Right ventricle myocardium superior (tissue), 1 donor: Measurements from ENCODE around the gene RSBN1L. TPM values are rescaled to one million over a fixed set of nuclear protein-coding genes. Genes with fewer than 3 reads are reported as not detected.
"Not testable (repeated sequence)": the region's sequence is repeated elsewhere in the genome, so short reads cannot be mapped to it uniquely, and the experiment has no call there.

Experiments used
- ATAC-seq: fragments of 200-7000 bp; cut with Tn5 transposase; one replicate; pipeline ENCODE4 v1.9.1; 2020; ENCODE audit warnings: mild to moderate bottlenecking; ENCODE audit not compliant: poor library complexity
- DNase-seq: peaks from one replicate; pipeline ENCODE4 v3.0.0-alpha.2; 2020
- intact Hi-C: fragments of 100-400 bp; cut with DNase I; formaldehyde crosslinking; loops from one replicate; pipeline ENCODE4 v1.11.2; 2022
- total RNA-seq: library from RNA; stranded (reverse); fragmentation: NEBNext Ultra II Directional; extraction: Animal tissue kit (Norgen Biotek cat#: 25700); gene quantifications from one replicate; pipeline ENCODE4 v1.2.1, GENCODE V29; 2021
- donor health status: DM: no; HTN: yes; CAD: no; lungs with severe emphysema.

RSBN1L gene
- total RNA-seq, 1 donor from 2014 or later: 9.3 TPM

DNA sequence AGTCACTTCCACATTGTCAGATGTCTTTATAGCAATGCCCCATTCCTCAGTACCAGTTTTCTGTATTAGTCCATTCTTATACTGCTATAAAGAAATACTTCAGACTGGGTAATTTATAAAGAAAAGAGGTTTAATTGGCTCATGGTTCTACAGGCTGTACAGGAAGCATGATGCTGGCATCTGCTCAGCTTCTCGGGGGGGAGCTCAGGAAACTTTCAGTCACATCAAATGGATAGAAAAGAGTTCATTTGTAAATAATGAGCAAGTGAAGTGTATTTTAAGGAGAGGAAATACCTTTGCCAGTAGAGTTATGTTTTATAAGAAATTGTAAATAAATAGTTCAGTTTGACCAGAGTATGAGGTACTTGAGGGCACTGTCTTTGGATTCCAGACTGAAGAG, 51.5 kb downstream of the RSBN1L start:
- intact Hi-C loops: no loop called here
- ATAC-seq (no peak), DNase-seq (no peak)

DNA sequence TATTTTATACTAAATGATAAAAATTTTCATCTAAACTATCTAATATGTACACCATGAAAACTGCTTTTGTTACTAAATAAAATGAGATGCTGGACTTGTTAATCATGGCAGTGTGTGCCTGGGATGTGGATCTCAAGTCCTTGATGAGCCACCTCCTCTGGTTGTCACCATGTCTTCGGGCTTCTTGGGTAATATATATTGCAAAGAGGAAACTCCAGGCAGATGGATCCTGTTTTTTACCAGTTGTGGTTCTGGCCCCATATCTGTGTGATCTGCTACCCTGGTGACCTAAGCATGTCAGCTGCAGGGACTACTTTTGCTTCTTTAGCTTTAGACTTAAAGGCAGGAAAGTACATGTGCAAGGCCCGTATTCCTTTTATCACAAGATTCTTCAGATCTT, 55.8 kb downstream of the RSBN1L start:
- intact Hi-C loops: loop anchor here (10.0 kb wide), 2 partner anchors 57 to 317 kb away; partner anchors contain the start of gene RSBN1L
- no peak for ATAC-seq
- DNase-seq: no peak

DNA sequence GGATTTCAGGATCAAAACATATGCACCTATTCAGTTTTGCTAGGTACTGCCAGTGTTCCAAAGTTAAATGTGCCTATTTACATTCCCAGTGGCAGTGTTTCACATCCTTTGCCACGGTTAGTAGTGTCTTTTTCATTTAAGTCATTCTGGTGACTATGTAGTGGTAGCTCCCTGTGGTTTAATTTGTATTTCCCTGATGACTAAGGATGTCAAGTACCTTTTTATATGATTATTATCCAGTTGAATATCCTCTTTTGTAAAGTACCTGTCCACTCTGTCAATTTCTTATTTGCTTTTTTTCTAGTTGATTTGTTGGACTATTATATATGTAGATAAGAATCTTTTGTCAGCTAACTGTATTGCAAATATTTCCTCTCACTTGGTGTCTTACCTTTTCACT, 56.9 kb downstream of the RSBN1L start:
- ATAC-seq: no peak
- no peak for DNase-seq
- intact Hi-C loops: loop anchor here (10.0 kb wide), 2 partner anchors 58 to 318 kb away; partner anchors contain the start of gene RSBN1L

GRCh38 chr7:77757589-77757988, 61.3 kb downstream of the RSBN1L start:
- no peak for ATAC-seq
- intact Hi-C loops: loop anchor here (2.0 to 10.0 kb wide), 3 partner anchors 63 to 323 kb away; partner anchors contain the start of gene RSBN1L
- DNase-seq: no peak

DNA sequence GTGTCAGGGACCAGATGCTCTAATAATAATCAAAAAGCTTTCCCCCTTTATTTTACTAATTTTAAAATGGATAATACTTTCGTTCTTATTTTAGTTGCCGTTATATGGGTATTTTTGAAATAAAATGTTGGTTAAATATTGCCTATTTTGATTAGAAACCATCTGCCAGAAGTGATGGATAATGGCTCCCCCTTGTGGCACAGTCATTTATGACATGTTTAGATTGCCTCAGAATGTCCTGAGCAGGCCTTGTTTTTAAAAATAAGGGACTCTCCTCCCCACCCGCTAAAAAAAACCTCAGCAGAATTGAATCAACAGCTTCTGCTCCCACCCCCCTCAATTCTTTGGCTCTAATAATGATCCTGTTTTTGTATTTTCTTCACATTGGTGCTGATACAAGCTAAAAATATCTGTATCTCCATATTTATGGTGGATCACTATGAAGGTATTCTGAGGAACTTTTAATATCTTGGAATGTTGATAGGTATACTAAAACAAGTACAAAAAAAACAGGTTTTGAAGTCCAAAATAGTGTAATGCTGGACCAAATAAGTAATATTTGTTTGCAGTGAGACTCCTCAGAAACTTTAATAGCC, 63.1 kb downstream of the RSBN1L start:
- intact Hi-C loops: loop anchor here (10.0 kb wide), 2 partner anchors 65 to 325 kb away; partner anchors contain the start of gene RSBN1L
- DNase-seq (no peak), ATAC-seq (peak; percentile 85)

GRCh38 chr7:77760809-77761453, 64.7 kb downstream of the RSBN1L start:
- intact Hi-C loops: no loop called here
- no peak for ATAC-seq

GRCh38 chr7:77765481-77765880, 69.2 kb downstream of the RSBN1L start:
- DNase-seq: no peak
- no peak for ATAC-seq
- intact Hi-C loops: no loop called here

More at GRCh38 chr7:77760809-77761453, 64.7 kb downstream of the RSBN1L start:
- no peak for DNase-seq

DNA sequence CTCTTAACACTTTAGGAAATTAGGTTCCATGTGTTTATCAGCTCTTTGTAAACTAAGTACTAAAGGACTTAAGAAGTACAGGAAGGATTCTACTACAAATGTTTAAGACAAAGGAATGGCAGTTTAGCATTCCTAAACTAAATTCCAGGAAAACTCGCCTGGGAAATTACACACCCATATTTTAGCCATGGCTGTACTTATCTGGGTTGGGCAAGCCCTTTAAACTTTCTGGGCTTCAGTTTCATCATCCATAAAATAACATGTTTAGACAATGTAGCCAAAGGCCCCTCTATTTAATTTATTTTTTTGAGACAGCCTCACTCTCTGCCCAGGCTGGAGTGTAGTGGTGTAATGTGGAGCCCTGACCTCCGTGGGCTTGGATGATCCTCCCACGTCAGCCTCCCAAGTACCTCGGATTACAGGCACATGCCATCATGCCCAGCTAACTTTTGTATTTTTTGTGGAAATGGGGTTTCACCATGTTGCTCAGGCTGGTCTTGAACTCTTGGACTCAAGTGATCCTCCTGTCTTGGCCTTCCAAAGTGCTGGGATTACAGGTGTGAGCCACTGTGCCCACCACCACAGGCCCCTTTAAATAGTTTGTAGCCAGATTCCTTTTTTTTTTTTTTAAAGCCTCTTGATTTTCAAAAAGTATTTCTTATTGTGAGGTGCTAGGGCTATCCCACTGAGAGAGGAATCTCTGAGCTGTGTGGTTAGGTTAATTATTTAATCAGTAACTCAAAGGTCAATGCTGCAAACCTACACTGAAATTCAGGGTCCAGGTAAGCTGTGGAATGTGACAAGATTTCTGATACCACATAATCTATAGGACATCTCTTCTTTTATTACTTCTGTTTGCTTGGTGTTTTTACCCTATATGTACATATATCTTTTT, 69.9 kb downstream of the RSBN1L start:
- intact Hi-C loops: no loop called here
- ATAC-seq (no peak), DNase-seq (no peak)

- no peak for ATAC-seq
- DNase-seq: no peak
- intact Hi-C loops: no loop called here
These were observed 70.7 kb downstream of the RSBN1L start for GRCh38 chr7:77766801-77767605.

DNA sequence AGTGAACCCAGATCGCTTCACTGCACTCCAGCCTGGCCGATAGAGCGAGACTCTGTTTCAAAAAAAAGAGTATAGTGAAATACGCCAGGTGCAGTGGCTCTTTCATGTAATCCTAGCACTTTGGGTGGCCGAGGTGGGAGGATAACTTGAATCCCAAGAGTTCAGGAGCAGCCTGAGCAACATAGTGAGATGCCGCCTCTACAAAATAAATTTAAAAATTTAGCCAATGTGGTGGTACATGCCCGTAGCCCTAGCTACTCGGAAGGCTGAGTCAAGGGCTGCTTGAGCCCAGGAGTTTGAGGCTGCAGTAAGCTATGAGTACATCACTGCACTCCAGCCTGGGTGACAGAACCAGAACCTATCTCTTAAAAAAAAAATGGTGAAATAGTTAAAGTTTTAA, 74.1 kb downstream of the RSBN1L start:
- ATAC-seq (no peak), DNase-seq (no peak)
- intact Hi-C loops: no loop called here

DNA sequence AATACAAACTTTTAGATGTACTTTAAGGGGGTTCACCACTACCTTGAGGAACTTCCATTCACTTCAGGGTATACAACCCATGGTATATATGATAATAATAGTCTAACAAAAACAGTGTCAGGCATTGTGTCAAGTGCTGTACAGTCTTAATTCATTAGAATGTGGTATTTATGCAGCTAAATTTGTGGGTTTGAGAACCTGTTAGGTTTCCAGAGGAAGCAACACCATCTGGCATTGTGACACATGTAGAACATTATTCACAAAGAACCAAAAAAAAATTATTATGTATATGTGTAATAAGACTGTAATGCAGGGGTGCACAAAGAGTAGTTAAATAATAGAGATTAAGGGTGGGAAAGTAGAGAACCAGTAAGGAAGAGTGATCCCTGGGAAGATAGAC, 75.6 kb downstream of the RSBN1L start:
- intact Hi-C loops: no loop called here
- DNase-seq (no peak), ATAC-seq (no peak)

- ATAC-seq (no peak), DNase-seq (no peak)
- intact Hi-C loops: no loop called here
These were observed 82.3 kb downstream of the RSBN1L start for GRCh38 chr7:77778535-77778934.

- no peak for ATAC-seq
- intact Hi-C loops: no loop called here
These were observed 86.1 kb downstream of the RSBN1L start for GRCh38 chr7:77782383-77782782.

DNA sequence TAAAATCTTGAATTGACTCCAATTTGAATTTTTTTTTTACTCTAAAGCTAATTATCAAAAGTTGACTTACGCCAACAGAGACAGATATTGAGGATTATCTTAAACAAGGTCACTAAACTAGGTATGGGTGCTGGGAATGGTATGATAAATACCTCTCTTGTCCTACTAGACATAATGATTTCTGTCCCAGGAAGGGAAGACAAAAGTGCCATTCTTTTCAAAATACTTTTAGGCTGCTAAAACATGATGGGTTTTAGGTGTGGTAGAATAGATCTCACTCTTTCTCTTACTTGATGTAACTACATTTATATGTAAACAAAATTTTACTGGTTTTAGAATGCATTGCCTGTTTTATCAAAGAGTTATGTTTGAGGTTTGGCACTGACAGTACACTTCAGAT, 86.9 kb downstream of the RSBN1L start:
- ATAC-seq (no peak), DNase-seq (no peak)
- intact Hi-C loops: no loop called here

More at GRCh38 chr7:77782383-77782782, 86.1 kb downstream of the RSBN1L start:
- no peak for DNase-seq

DNA sequence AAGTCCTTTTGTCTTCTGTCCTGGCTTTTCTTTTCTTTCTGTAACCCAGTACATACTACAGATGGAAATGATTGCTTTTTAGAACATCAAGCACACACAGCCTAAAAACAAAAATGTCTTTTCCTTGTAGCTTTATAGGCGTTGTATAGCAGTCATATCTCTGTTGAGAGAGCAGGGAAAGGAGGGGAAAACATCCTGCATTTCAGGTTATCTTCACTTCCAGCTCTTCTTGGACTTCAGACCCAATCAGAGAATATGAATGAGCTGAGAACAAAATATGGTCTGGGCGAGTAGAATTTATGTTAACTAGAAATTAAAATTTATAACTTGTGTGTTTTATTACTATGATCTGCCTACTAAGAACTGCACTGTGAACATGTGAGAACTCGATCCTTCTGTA, 87.3 kb downstream of the RSBN1L start:
- DNase-seq (no peak), ATAC-seq (peak; percentile 18)
- intact Hi-C loops: no loop called here

DNA sequence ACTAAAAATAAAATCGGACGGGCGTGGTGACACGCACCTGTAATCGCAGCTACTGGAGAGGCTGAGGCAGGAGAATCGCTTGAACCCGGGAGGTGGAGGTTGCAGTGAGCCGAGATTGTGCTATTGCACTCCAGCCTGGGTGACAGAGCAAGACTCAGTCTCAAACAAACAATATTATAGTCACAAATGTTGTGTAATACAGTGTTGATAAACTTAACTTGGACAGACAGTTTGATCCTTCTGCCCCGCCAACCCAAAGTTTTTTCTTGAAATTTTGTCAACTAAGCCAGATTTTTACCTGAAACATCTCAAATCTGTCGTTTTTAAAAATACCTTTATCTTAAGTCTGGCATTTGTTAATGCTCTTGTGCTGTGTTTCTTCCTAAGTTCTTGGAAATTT, 88.2 kb downstream of the RSBN1L start:
- ATAC-seq, DNase-seq, intact Hi-C loops: not testable (repeated sequence)

- DNase-seq (no peak), ATAC-seq (no peak)
- intact Hi-C loops: no loop called here
These were observed 89.8 kb downstream of the RSBN1L start for GRCh38 chr7:77786018-77786417.

DNA sequence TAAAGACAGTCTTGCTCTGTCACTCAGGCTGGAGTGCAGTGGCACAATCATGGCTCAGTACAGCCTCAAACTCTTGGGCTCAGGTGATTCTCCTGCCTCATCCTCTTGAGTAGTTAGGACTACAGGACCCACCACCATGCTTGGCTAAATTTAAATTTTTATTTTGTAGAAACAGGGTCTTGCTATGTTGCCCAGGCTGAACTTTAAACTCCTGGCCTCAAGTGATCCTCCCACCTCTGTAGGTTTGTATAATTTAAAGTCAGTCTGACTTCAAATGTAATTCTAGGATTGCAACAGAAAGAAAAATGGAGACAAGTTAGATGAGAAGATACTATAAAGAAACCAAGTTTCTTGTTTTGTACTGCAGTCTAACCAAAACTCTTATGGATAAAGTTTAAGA, 90.5 kb downstream of the RSBN1L start:
- DNase-seq (no peak), ATAC-seq (no peak)
- intact Hi-C loops: no loop called here
